HG03103 (cell line): ENCODE results near the gene C5AR2.
"Not testable (repeated sequence)": the region's sequence is repeated elsewhere in the genome, so short reads cannot be mapped to it uniquely, and the experiment has no call there.

Experiments
- ATAC-seq: cut with Tn5 transposase; IDR thresholded peaks from one replicate; pipeline ENCODE4 v1.9.1; 2021; ENCODE audit warnings: low read depth; ENCODE audit not compliant: unreplicated experiment

Gene C5AR2

GRCh38 chr19:47357788-47358680, 26.1 kb downstream of the C5AR2 start:
- ATAC-seq, result no peak

- ATAC-seq, result no peak
These were observed 27.0 kb downstream of the C5AR2 start for GRCh38 chr19:47358936-47359335.

GRCh38 chr19:47362321-47362720, 30.3 kb downstream of the C5AR2 start:
- ATAC-seq, result no peak

DNA sequence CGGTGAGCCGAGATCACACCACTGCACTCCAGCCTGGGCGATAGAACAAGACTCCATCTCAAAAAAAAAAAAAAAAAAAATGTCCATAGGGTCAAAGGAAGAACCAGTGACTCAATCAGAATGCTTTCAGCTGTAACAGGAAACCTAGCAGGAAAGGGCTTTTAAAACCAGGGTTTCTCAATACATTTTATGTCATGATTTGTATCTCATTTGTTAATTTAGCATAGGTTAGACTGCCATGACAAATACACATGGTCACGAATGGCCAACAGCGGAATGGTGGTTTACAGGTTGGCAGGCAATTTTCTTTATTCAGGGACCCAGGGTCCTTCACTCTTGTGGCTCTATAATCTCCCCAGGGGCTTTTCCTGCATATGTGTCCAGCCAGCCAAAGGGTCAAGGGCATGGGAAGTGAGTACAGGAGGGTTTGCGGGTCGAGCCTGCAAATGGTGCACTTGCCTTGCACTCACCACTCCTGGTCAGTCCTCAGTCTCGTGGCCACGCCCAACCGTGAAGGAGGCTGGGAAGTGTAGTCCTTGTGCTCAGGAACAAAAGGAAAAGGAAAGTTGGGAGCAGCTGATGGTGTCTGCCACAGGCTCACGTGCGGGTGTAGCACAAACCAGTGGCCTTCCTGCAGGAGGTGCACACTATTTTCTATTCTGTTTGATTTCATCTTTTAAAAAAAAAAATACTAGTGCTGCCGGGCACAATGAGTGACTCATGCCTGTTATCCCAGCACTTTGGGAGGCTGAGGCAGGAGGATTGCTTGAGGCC, 32.0 kb downstream of the C5AR2 start:
- ATAC-seq, result no peak

DNA sequence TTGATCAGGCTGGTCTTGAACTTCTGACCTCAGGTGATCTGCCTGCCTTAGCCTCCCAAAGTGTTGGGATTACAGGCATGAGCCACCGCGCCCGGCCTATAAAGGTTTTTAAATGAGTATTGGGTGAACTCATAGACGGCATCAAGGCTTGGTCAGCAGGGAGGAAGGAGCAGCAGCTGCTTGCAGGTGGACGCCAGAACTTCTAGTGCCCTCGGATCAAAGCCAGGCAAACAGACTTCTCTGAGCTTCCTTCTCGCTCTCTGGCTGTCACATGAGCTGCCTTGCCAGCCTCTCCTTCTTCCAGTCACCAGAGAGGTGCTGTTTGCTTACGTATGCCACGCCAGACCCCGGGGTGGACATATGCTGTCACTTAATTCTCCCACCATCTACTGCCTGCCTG, 33.5 kb downstream of the C5AR2 start:
- not testable (repeated sequence) for ATAC-seq

DNA sequence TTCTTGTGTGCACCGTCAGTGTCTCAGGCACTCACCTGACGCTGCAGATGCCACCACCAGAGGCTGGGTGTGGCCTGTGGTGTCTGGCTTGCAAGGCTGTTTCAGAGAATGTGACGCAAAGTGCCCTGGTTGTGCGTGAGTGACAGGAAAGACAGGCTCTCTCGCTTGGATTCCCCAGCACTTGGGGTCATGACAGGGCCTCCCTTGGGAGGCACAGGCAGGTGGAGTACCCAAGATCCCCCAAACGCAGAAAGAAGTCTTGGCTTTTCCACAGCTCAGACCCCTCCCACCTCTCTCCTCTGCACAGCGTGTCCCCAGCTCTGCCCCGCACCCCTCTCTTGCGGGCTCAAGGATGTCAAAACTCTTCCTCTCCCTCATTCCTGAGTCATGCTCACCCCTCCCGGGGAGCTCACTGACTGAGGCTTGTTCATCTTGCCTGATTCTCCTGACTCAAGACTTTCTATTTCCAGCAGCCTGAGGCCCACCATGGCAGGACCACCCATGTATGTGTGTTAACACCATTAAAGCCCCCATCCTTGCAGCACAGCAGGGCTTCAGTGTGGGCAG, 38.2 kb downstream of the C5AR2 start:
- ATAC-seq, result no peak

- no peak for ATAC-seq
These were observed 39.3 kb downstream of the C5AR2 start for GRCh38 chr19:47371261-47371660.

DNA sequence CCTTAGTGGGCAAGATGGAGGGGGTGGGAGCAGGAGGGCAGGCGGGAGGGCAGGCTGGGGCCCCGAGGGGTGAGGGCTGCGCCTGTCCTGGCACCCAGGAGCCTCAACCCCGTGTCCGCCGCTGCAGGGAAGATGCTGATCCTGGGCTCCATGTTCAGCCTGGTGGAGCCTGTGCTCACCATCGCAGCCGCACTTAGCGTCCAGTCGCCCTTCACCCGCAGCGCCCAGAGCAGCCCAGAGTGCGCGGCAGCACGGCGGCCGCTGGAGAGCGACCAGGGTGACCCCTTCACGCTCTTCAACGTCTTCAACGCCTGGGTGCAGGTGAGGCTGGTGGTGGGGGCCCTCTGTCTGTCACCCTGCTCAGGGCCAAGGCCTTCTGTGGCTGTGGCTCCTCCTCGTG, 40.6 kb downstream of the C5AR2 start:
- no peak for ATAC-seq

GRCh38 chr19:47373246-47374240, 41.6 kb downstream of the C5AR2 start:
- no peak for ATAC-seq

GRCh38 chr19:47374876-47375693, 43.1 kb downstream of the C5AR2 start:
- no peak for ATAC-seq

DNA sequence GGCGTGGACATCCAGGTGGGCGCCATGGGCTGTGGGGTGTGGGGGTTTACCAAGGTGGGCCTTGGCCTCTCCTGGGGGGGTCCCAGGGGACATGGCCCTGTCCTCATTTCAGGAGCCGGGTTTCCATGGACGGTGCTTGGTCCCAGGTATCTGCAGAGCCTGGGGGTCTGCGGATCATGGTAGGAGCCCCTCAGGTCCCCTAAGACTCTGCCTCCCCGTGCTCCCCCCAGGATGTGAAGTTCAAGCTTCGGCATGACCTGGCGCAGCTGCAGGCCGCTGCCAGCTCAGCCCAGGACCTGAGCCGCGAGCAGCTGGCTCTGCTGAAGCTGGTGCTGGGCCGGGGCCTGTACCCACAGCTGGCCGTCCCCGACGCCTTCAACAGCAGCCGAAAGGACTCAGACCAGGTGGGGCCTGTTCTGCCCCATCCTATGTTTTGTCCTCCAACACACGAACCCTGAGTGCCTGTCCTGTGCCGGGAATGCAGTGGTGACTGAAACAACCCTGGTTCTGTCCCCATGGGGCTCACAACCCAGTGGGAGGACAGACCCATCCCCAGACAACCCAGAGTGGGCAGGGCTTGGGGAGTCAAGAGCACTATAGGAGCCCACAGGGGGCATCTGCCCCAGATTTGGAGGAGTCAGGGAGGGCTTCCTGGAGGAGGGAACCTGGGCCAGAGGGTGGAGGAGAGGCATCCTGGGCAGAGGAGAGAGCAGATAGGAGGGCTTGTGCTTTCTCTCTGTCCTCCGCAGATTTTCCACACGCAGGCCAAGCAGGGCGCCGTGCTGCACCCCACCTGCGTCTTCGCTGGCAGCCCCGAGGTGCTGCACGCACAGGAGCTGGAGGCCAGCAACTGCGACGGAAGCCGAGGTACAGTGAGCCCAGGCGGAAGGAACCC, 44.0 kb downstream of the C5AR2 start:
- ATAC-seq, result no peak

DNA sequence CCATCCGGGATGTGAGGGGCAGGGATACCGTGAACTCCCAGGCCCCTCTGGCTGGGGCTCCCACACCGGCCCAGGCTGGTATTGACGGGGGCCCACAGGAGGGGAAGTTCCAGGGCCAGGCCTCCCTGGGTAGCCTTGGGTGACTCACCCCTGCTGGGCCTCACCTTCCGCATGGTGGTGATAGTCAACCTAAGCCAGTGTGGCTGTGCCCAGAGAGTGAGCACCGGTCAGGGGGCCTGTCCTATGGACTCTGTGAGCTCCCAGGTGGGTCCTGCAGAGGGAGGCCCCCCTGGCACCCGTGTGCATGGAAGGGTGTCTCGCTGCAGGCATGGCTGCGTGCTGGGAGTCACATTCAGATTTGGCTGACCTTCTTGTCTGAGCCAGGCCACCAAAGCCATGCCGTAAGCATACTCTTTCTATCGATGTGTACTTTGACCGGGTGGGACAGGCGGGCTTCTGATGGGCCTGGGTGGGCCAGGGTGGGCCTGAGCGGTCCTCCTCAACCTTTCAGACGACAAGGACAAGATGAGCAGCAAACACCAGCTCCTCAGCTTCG, 44.7 kb downstream of the C5AR2 start:
- no peak for ATAC-seq

DNA sequence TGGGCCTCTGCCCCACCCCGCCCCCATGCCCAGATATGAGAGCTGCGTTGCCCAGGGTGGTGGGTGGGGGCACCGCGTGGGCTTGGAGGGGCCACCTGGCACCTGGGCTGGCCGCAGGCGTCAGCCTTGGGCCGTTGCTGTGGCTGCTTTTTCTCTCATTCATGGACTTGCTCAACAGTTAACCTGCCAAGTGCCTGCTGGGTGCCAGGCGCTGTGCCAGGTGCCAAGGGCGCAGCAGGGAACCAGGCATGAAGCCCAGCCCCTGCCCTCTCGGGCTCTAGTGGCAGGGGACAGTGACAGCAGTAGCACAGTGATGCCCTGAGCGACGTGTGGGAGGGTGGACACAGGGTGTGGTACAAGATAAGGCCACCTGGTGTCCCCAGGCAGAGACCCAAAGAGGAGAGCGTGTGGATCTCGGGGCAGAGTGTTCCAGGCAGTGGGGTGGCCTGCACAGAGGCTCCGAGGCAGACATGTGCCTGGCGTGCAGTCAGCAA, 45.3 kb downstream of the C5AR2 start:
- ATAC-seq, result no peak

- ATAC-seq, result no peak
These were observed 45.8 kb downstream of the C5AR2 start for GRCh38 chr19:47377801-47378200.

GRCh38 chr19:47378246-47378645, 46.3 kb downstream of the C5AR2 start:
- no peak for ATAC-seq

- ATAC-seq, result no peak
These were observed 47.5 kb downstream of the C5AR2 start for GRCh38 chr19:47379381-47379938.

DNA sequence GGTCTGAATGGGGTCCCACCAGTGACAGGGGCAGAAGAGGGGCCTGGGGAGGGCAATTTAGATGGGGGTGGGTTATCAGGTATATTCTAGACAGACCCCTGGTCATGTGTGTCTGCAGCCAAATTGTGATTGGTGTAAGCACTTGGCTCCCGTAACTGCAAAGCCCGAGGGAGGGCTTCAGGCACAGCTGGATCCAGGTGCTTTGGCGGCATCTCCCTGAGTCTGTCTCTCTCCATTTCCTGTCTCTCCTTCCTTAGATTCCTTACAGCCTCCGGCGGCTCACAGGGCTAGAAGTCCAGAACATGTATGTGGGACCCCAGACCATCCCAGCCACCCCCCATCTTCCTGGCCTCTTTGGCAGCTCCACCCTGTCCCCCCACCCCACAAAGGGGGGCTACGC, 48.6 kb downstream of the C5AR2 start:
- no peak for ATAC-seq

GRCh38 chr19:47381121-47381520, 49.1 kb downstream of the C5AR2 start:
- no peak for ATAC-seq
